ENCODE measurements around the gene IRS2.

Gene IRS2

GRCh38 chr13:109792416-109793059, 6.2 kb upstream of the IRS2 start:
- TF ChIP-seq, protein P1, sequence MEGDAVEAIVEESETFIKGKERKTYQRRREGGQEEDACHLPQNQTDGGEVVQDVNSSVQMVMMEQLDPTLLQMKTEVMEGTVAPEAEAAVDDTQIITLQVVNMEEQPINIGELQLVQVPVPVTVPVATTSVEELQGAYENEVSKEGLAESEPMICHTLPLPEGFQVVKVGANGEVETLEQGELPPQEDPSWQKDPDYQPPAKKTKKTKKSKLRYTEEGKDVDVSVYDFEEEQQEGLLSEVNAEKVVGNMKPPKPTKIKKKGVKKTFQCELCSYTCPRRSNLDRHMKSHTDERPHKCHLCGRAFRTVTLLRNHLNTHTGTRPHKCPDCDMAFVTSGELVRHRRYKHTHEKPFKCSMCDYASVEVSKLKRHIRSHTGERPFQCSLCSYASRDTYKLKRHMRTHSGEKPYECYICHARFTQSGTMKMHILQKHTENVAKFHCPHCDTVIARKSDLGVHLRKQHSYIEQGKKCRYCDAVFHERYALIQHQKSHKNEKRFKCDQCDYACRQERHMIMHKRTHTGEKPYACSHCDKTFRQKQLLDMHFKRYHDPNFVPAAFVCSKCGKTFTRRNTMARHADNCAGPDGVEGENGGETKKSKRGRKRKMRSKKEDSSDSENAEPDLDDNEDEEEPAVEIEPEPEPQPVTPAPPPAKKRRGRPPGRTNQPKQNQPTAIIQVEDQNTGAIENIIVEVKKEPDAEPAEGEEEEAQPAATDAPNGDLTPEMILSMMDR (IDR thresholded peaks at IDR 0.05): no peak

GRCh38 chr13:109790942-109791605, 4.7 kb upstream of the IRS2 start:
- TF ChIP-seq, protein P1 (IDR thresholded peaks at IDR 0.05): peak; percentile 57

DNA sequence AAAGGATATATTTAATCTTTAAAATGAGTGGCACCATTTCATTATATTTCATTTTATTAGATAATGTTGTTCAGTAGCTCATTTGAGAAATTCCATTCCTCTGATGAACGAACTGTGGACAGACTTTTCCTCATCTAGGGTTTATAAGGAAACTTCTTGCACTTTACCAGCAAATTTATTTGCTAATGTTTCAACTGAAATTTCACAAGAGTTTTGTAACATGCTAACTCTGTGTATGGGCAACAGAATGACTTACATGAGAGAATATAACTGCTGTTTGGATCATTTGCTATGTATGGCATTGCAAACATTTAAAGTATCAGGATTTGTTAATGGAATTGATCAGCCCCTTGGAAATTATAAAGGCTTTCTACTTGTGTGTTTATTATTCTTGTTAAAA, 3.7 kb upstream of the IRS2 start:
- TF ChIP-seq, protein P1 (IDR thresholded peaks at IDR 0.05): no peak

GRCh38 chr13:109789262-109789661, 2.9 kb upstream of the IRS2 start:
- TF ChIP-seq, protein P1 (IDR thresholded peaks at IDR 0.05): no peak

DNA sequence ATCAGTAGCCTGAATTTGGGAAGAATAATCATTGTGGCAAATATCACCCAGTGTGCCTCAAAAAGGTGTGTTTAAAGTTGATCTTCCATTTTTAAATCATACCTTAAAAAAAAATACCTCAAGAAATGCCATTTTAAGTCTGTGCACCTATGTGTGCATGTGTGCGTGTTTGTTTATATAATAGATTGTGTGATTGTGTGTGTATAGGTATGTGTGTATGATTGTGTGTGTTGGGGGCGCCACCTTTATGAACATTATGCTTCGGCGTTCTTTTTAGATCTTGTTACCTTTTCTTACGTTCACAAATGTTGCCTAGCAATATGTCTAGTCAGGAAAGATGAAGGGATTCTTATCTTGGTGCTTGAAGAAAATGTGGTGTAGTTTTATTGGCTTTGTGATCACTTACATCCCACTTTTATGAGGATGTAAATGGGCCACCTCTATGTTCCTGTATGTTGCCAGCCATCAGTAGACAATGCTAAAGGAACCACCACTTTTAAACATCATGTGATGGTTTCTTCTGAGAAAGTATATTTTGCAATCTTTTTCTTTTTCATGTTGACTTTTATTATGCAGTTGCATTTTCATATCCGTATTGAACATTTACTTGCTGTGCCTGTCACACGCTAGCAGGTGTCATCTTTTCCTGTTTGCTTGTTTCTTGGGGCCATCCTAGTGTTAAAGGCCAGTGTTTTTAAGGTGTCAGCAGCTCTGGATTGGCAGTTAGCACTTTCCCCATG, 2.2 kb upstream of the IRS2 start:
- TF ChIP-seq, protein P1 (IDR thresholded peaks at IDR 0.05): no peak

- TF ChIP-seq, protein P1 (IDR thresholded peaks at IDR 0.05): no peak
Measured at GRCh38 chr13:109787135-109787954, 962 bp upstream of the IRS2 start.

GRCh38 chr13:109785892-109786450, 412 bp downstream of the IRS2 start:
- TF ChIP-seq, protein P1 (IDR thresholded peaks at IDR 0.05): no peak
